ENCODE results near the gene AP3S1. TPM values are rescaled to one million over a fixed set of nuclear protein-coding genes. Genes with fewer than 3 reads are reported as not detected.

AP3S1 gene
- total and polyA plus RNA-seq, 2 of the 13 experiments (the other 11 are each of a cell fraction or from before 2014, with no cell fraction given) = 50.5 to 85.9 TPM

GRCh38 chr5:115841382-115842088 is at the start of gene AP3S1, which contains the start of gene ATG12 (continued):
- TF ChIP-seq IRF9 (CRISPR knock-in tag; IDR thresholded peaks at IDR 0.05; ENCODE audit: borderline replicate concordance) = no peak
- TF ChIP-seq SP2 (CRISPR knock-in tag; IDR thresholded peaks at IDR 0.05) = 0 out of 2 replicates have a peak, but pooled peaks have one; percentile 6
- TF ChIP-seq, protein P1, sequence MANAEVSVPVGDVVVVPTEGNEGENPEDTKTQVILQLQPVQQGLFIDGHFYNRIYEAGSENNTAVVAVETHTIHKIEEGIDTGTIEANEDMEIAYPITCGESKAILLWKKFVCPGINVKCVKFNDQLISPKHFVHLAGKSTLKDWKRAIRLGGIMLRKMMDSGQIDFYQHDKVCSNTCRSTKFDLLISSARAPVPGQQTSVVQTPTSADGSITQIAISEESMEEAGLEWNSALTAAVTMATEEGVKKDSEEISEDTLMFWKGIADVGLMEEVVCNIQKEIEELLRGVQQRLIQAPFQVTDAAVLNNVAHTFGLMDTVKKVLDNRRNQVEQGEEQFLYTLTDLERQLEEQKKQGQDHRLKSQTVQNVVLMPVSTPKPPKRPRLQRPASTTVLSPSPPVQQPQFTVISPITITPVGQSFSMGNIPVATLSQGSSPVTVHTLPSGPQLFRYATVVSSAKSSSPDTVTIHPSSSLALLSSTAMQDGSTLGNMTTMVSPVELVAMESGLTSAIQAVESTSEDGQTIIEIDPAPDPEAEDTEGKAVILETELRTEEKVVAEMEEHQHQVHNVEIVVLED (CRISPR knock-in tag; IDR thresholded peaks at IDR 0.05; ENCODE audit: borderline replicate concordance) = peak; percentile 81
- TF ChIP-seq E2F1 (CRISPR knock-in tag; IDR thresholded peaks at IDR 0.05) = peak; percentile 53; the same call in 1 of the 2 replicates
- peak; percentile 91 for TF ChIP-seq ERF (CRISPR knock-in tag; IDR thresholded peaks at IDR 0.05)
- TF ChIP-seq ZNF564 (CRISPR knock-in tag; IDR thresholded peaks at IDR 0.05) = no peak; the same call in 1 of the 2 replicates
- TF ChIP-seq ZFP41 (CRISPR knock-in tag; IDR thresholded peaks at IDR 0.05; ENCODE audit: borderline replicate concordance) = no peak
- TF ChIP-seq MTF1 (CRISPR knock-in tag; IDR thresholded peaks at IDR 0.05) = no peak
- TF ChIP-seq, protein P2, sequence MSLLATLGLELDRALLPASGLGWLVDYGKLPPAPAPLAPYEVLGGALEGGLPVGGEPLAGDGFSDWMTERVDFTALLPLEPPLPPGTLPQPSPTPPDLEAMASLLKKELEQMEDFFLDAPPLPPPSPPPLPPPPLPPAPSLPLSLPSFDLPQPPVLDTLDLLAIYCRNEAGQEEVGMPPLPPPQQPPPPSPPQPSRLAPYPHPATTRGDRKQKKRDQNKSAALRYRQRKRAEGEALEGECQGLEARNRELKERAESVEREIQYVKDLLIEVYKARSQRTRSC (CRISPR knock-in tag; IDR thresholded peaks at IDR 0.05; ENCODE audit: low read depth) = no peak
- TF ChIP-seq, protein P3, sequence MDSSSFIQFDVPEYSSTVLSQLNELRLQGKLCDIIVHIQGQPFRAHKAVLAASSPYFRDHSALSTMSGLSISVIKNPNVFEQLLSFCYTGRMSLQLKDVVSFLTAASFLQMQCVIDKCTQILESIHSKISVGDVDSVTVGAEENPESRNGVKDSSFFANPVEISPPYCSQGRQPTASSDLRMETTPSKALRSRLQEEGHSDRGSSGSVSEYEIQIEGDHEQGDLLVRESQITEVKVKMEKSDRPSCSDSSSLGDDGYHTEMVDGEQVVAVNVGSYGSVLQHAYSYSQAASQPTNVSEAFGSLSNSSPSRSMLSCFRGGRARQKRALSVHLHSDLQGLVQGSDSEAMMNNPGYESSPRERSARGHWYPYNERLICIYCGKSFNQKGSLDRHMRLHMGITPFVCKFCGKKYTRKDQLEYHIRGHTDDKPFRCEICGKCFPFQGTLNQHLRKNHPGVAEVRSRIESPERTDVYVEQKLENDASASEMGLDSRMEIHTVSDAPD (CRISPR knock-in tag; IDR thresholded peaks at IDR 0.05) = 0 out of 2 replicates have a peak, but pooled peaks have one; percentile 49
- no peak for TF ChIP-seq HNRNPH1 (optimal IDR thresholded peaks at IDR 0.05; ENCODE audit: low read depth, low read length)
- no peak; the same call in 1 of the 2 replicates for TF ChIP-seq ZSCAN29 (CRISPR knock-in tag; conservative IDR thresholded peaks at IDR 0.05)
- TF ChIP-seq KDM1A (CRISPR knock-in tag; IDR thresholded peaks at IDR 0.05) = no peak
- no peak; the same call in 1 of the 2 replicates for TF ChIP-seq TBX3 (IDR thresholded peaks at IDR 0.05; ENCODE audit: borderline replicate concordance)
- TF ChIP-seq, protein P4, sequence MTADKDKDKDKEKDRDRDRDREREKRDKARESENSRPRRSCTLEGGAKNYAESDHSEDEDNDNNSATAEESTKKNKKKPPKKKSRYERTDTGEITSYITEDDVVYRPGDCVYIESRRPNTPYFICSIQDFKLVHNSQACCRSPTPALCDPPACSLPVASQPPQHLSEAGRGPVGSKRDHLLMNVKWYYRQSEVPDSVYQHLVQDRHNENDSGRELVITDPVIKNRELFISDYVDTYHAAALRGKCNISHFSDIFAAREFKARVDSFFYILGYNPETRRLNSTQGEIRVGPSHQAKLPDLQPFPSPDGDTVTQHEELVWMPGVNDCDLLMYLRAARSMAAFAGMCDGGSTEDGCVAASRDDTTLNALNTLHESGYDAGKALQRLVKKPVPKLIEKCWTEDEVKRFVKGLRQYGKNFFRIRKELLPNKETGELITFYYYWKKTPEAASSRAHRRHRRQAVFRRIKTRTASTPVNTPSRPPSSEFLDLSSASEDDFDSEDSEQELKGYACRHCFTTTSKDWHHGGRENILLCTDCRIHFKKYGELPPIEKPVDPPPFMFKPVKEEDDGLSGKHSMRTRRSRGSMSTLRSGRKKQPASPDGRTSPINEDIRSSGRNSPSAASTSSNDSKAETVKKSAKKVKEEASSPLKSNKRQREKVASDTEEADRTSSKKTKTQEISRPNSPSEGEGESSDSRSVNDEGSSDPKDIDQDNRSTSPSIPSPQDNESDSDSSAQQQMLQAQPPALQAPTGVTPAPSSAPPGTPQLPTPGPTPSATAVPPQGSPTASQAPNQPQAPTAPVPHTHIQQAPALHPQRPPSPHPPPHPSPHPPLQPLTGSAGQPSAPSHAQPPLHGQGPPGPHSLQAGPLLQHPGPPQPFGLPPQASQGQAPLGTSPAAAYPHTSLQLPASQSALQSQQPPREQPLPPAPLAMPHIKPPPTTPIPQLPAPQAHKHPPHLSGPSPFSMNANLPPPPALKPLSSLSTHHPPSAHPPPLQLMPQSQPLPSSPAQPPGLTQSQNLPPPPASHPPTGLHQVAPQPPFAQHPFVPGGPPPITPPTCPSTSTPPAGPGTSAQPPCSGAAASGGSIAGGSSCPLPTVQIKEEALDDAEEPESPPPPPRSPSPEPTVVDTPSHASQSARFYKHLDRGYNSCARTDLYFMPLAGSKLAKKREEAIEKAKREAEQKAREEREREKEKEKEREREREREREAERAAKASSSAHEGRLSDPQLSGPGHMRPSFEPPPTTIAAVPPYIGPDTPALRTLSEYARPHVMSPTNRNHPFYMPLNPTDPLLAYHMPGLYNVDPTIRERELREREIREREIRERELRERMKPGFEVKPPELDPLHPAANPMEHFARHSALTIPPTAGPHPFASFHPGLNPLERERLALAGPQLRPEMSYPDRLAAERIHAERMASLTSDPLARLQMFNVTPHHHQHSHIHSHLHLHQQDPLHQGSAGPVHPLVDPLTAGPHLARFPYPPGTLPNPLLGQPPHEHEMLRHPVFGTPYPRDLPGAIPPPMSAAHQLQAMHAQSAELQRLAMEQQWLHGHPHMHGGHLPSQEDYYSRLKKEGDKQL (CRISPR knock-in tag; IDR thresholded peaks at IDR 0.05; ENCODE audit: low read depth) = no peak
- 0 out of 2 replicates have a peak, but pooled peaks have one; percentile 54 for TF ChIP-seq ONECUT2 (CRISPR knock-in tag; IDR thresholded peaks at IDR 0.05)
- TF ChIP-seq KDM2A (CRISPR knock-in tag; IDR thresholded peaks at IDR 0.05; ENCODE audit: borderline replicate concordance, low read depth) = peak; percentile 94

All from HepG2 (cell line).